CD4-positive, alpha-beta T cell treated with Interleukin-21 for 1 hour (primary cell): ENCODE measurements around the gene MGME1.

Experiments used
- DNase-seq: peaks from one replicate; pipeline ENCODE4 v3.0.0-alpha.2; 2020

MGME1 gene

DNA sequence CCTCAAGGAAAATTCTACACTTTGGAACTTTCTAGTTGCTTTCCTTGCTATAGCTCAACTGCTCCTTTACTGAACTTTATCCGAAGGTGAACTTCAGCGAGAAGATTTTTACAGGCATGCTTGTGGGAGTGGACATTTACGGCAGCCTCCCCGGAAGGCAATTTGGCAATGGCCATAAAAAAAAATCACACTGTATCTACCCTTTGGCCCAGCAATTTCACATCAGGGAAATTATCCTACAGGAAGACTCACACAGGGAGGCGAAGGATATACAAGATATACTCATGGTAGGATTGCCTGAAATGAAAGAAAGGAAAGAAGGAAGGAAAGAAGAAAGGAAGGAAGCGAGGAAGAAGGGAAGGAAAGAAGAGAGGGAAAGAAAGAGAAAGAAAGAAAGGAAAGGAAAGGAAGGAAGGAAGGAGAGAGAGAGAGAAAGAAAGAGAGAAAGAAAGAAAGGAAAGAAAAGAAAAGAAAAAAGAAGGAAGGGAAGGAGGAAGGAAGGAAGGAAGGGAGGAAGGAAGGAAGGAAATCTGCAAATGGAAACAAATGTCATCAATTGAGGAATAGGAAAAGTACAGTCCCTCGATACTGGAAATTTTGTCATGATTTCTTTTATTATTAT is 63.2 kb downstream of the MGME1 start:
- DNase-seq = no peak

GRCh38 chr20:18032977-18033892 is 64.4 kb downstream of the MGME1 start:
- no peak for DNase-seq

DNA sequence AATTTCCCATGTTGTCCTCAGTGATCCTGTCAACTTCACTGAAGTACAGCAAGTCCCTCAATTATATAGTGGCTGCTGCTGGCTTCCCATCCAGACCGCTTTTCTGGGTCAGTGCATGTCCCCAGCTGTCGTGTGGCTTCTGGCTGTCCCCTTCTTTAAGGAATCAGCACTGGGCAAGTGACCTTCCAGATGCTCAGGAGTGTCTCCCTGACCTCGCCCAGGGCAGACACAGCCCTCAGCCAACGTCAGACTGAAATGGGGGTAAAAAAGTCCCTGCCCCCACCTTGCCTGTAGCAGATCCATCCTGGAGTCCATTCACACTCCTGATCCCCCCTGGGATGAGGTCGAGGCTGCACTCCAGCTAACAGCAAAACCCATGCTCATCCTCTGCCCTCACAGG is 65.2 kb downstream of the MGME1 start:
- DNase-seq = no peak

GRCh38 chr20:18039063-18039462 is 70.2 kb downstream of the MGME1 start:
- no peak for DNase-seq
